H1 (cell line): ENCODE results near the gene HPN. TPM values are rescaled to one million over a fixed set of nuclear protein-coding genes. Genes with fewer than 3 reads are reported as not detected.

Experiments
- CTCF ChIA-PET: fragments of 300-600 bp; sonication (Branson Sonifier 250); formaldehyde crosslinking; loops from one replicate; lab custom pipeline; 2021; ENCODE audit not compliant: partially characterized antibody; lab: Charles Lee
- POLR2A ChIA-PET: fragments of 300-600 bp; sonication (Branson Sonifier 250); formaldehyde crosslinking; loops from one replicate; lab custom pipeline; 2021; ENCODE audit warnings: inconsistent platforms; ENCODE audit not compliant: partially characterized antibody; lab: Charles Lee
- DNase-seq, 2 experiments: peaks; one replicate each; pipeline versions ENCODE4 v3.0.0 to v3.0.0-alpha.2; 2010 to 2022; ENCODE audit warnings: low spot score in 2 of 2, low read depth in 1 of 2, mixed read lengths in 1 of 2
- FAIRE-seq: peaks from 2 replicates; lab custom pipeline; 2011; peaks lifted over from hg19 to GRCh38; lab: Jason Lieb, UNC
- H2AFZ ChIP-seq: 2 replicates; pipeline ENCODE4 v1.8.1; 2012; ENCODE audit warnings: low read length, inconsistent platforms
- H2AK5ac ChIP-seq: 2 replicates; pipeline ENCODE4 v1.6.1; 2013; ENCODE audit warnings: low read depth, low read length
- H2BK120ac ChIP-seq: replicated peaks from 2 replicates; pipeline ENCODE3; 2013; ENCODE audit warnings: low read depth, low read length, inconsistent platforms
- H2BK12ac ChIP-seq: 2 replicates; pipeline ENCODE4 v1.6.1; 2013; ENCODE audit warnings: low read depth, low read length
- H2BK15ac ChIP-seq: 2 replicates; pipeline ENCODE4 v1.6.1; 2013; ENCODE audit warnings: low read length
- H2BK20ac ChIP-seq: 2 replicates; pipeline ENCODE4 v1.6.1; 2013; ENCODE audit warnings: low read length
- H2BK5ac ChIP-seq: 2 replicates; pipeline ENCODE4 v1.6.1; 2013; ENCODE audit warnings: low read depth, low read length
- H3K14ac ChIP-seq: 2 replicates; pipeline ENCODE4 v1.6.1; 2013; ENCODE audit warnings: inconsistent platforms; ENCODE audit not compliant: insufficient read length
- H3K18ac ChIP-seq: 2 replicates; pipeline ENCODE4 v1.6.1; 2013; ENCODE audit warnings: low read length; ENCODE audit errors: extremely low read depth
- H3K23ac ChIP-seq: 2 replicates; pipeline ENCODE4 v1.6.1; 2013; ENCODE audit warnings: inconsistent platforms; ENCODE audit not compliant: insufficient read length
- H3K23me2 ChIP-seq: 2 replicates; pipeline ENCODE4 v1.6.1; 2013; ENCODE audit warnings: low read depth, low read length
- H3K27ac ChIP-seq: 2 replicates; pipeline ENCODE4 v1.6.1; 2011; ENCODE audit warnings: low read depth, low read length, inconsistent platforms
- H3K27me3 ChIP-seq, 4 experiments: replicated peaks in 1 of 4; 1 replicate in 1 of 4; 2 replicates in 3 of 4; pipeline versions ENCODE4 v1.6.1 to v1.8.1; 2011 to 2013; ENCODE audit warnings: low read length in 3 of 4, mild to moderate bottlenecking in 3 of 4, inconsistent platforms in 2 of 4, mixed read lengths in 2 of 4, moderate library complexity in 1 of 4; ENCODE audit not compliant: control insufficient read depth in 3 of 4, insufficient read depth in 3 of 4; ENCODE audit errors: extremely low read depth in 1 of 4
- H3K36me3 ChIP-seq, 4 experiments: 2 replicates each; pipeline versions ENCODE4 v1.6.1 to v1.8.1; 2011 to 2013; ENCODE audit warnings: mild to moderate bottlenecking in 4 of 4, low read length in 3 of 4, moderate library complexity in 2 of 4, control low read depth in 1 of 4, inconsistent platforms in 1 of 4; ENCODE audit not compliant: insufficient read depth in 4 of 4, control insufficient read depth in 2 of 4
- H3K4ac ChIP-seq: replicated peaks from 2 replicates; pipeline ENCODE3; 2013; ENCODE audit warnings: low read length, low read depth, mixed read lengths, inconsistent platforms; ENCODE audit not compliant: insufficient read length
- H3K4me1 ChIP-seq, 4 experiments: replicated peaks in 1 of 4; 1 replicate in 1 of 4; 2 replicates in 3 of 4; pipeline versions ENCODE4 v1.6.1 to v1.8.1; 2011 to 2013; ENCODE audit warnings: low read length in 3 of 4, inconsistent platforms in 2 of 4, mixed read lengths in 1 of 4; ENCODE audit not compliant: insufficient read depth in 4 of 4, control insufficient read depth in 3 of 4
- H3K4me2 ChIP-seq, 2 experiments: 2 replicates each; pipeline versions ENCODE4 v1.6.1 to v1.8.1; 2011 to 2013; ENCODE audit warnings: low read depth in 2 of 2, low read length in 2 of 2, control low read depth in 1 of 2, inconsistent platforms in 1 of 2, mild to moderate bottlenecking in 1 of 2; ENCODE audit not compliant: insufficient read depth in 1 of 2
- H3K4me3 ChIP-seq, 4 experiments: fragments of 200-600, 300-600 bp in 1 of 4; sonication (generic), shearing (Covaris generic), sonication (Bioruptor Twin) in 1 of 4; 2 replicates each; pipeline versions ENCODE4 v1.5.1 to v1.8.1; 2011 to 2016; ENCODE audit warnings: low read length in 4 of 4, low read depth in 3 of 4, control low read depth in 2 of 4, inconsistent platforms in 2 of 4, mild to moderate bottlenecking in 2 of 4, mixed read lengths in 1 of 4, moderate library complexity in 1 of 4; ENCODE audit not compliant: insufficient read depth in 2 of 4; ENCODE audit errors: extremely low read depth in 1 of 4
- H3K56ac ChIP-seq: replicated peaks from 2 replicates; pipeline ENCODE3; 2013; ENCODE audit warnings: low read depth, mild to moderate bottlenecking, mixed read lengths, low read length, inconsistent platforms; ENCODE audit not compliant: insufficient read length
- H3K79me1 ChIP-seq: 2 replicates; pipeline ENCODE4 v1.6.1; 2013; ENCODE audit warnings: low read depth, low read length, control low read depth
- H3K79me2 ChIP-seq, 2 experiments: 2 replicates each; pipeline versions ENCODE4 v1.6.1 to v1.8.1; 2012 to 2013; ENCODE audit warnings: low read length in 2 of 2, mild to moderate bottlenecking in 2 of 2, inconsistent platforms in 1 of 2; ENCODE audit not compliant: insufficient read depth in 2 of 2, control insufficient read depth in 1 of 2
- H3K9ac ChIP-seq, 4 experiments: replicated peaks in 1 of 4; 1 replicate in 1 of 4; 2 replicates in 3 of 4; pipeline versions ENCODE4 v1.6.1 to v1.8.1; 2011 to 2013; ENCODE audit warnings: low read depth in 3 of 4, low read length in 3 of 4, control low read depth in 2 of 4, mild to moderate bottlenecking in 2 of 4, moderate library complexity in 2 of 4, inconsistent platforms in 1 of 4; ENCODE audit errors: extremely low read depth in 1 of 4
- H3K9me3 ChIP-seq, 2 experiments: 2 replicates each; pipeline versions ENCODE4 v1.6.1 to v1.8.1; 2012 to 2013; ENCODE audit warnings: mild to moderate bottlenecking in 2 of 2, moderate library complexity in 2 of 2, control low read depth in 1 of 2, inconsistent platforms in 1 of 2, low read depth in 1 of 2, low read length in 1 of 2, mixed read lengths in 1 of 2; ENCODE audit not compliant: insufficient read depth in 2 of 2
- H4K20me1 ChIP-seq, 2 experiments: replicated peaks in 1 of 2; 2 replicates each; pipeline versions ENCODE3 to v1.8.1; 2011 to 2013; ENCODE audit warnings: inconsistent platforms in 2 of 2, low read length in 2 of 2, mild to moderate bottlenecking in 1 of 2; ENCODE audit not compliant: insufficient read depth in 2 of 2, control insufficient read depth in 1 of 2
- H4K5ac ChIP-seq: 2 replicates; pipeline ENCODE4 v1.6.1; 2013; ENCODE audit warnings: low read length, low read depth, mixed read lengths, inconsistent platforms; ENCODE audit not compliant: insufficient read length
- H4K8ac ChIP-seq: 2 replicates; pipeline ENCODE4 v1.8.0; 2013; ENCODE audit warnings: mild to moderate bottlenecking, moderate library complexity, low read length, inconsistent platforms; ENCODE audit not compliant: insufficient read depth; ENCODE audit errors: extremely low read depth
- H4K91ac ChIP-seq: replicated peaks from 2 replicates; pipeline ENCODE3; 2013; ENCODE audit warnings: low read length, mixed read lengths, inconsistent platforms; ENCODE audit not compliant: insufficient read length
- BRCA1 ChIP-seq: IDR thresholded peaks from 2 replicates; pipeline ENCODE4 v1.6.1; 2012; ENCODE audit warnings: low read depth, low read length, improper control_type of control experiment
- CEBPB ChIP-seq: IDR thresholded peaks from 2 replicates; pipeline ENCODE4 v1.6.1; 2012; ENCODE audit warnings: low read depth, low read length
- CHD1 ChIP-seq: IDR thresholded peaks from 2 replicates; pipeline ENCODE4 v1.6.1; 2012; ENCODE audit warnings: low read depth, low read length, improper control_type of control experiment
- GABPA ChIP-seq: IDR thresholded peaks from 2 replicates; pipeline ENCODE4 v1.6.1; 2011; ENCODE audit warnings: mild to moderate bottlenecking, low read length, moderate library complexity, borderline replicate concordance; ENCODE audit not compliant: insufficient read depth
- HDAC6 ChIP-seq: IDR thresholded peaks from one replicate; pipeline ENCODE4 v1.7.1; 2012; ENCODE audit warnings: low read depth, mild to moderate bottlenecking, inconsistent platforms, low read length, moderate library complexity
- JUN ChIP-seq: IDR thresholded peaks from 2 replicates; pipeline ENCODE4 v1.6.1; 2011; ENCODE audit warnings: low read depth, mild to moderate bottlenecking, improper control_type of control experiment, low read length
- KDM5A ChIP-seq: fragments of 200-600 bp; IDR thresholded peaks from 2 replicates; pipeline ENCODE4 v1.7.1; 2012; ENCODE audit warnings: mild to moderate bottlenecking, low read length, inconsistent platforms, mixed read lengths
- POLR2A ChIP-seq, 2 experiments: IDR thresholded peaks; 1 replicate in 1 of 2; 2 replicates in 1 of 2; pipeline ENCODE4 v1.6.1; 2011; ENCODE audit warnings: low read depth in 2 of 2, low read length in 2 of 2, mild to moderate bottlenecking in 2 of 2; ENCODE audit errors: control extremely low read depth in 1 of 2
- POLR2AphosphoS5 ChIP-seq: IDR thresholded peaks from 2 replicates; pipeline ENCODE4 v1.6.1; 2011; ENCODE audit warnings: low read depth, low read length
- SAP30 ChIP-seq: fragments of 300-600 bp; sonication (generic); IDR thresholded peaks from 2 replicates; pipeline ENCODE4 v1.7.1; 2012; ENCODE audit warnings: low read length, moderate library complexity, mild to moderate bottlenecking, inconsistent platforms; ENCODE audit not compliant: insufficient read depth, insufficient replicate concordance
- SP4 ChIP-seq: IDR thresholded peaks from 2 replicates; pipeline ENCODE4 v1.6.1; 2012; ENCODE audit warnings: low read length, inconsistent platforms
- TAF1 ChIP-seq: IDR thresholded peaks from 2 replicates; pipeline ENCODE4 v1.6.1; 2011; ENCODE audit warnings: mild to moderate bottlenecking, low read depth, low read length
- TCF12 ChIP-seq: IDR thresholded peaks from 2 replicates; pipeline ENCODE4 v1.6.1; 2011; ENCODE audit warnings: low read depth, mild to moderate bottlenecking, low read length
- USF2 ChIP-seq: IDR thresholded peaks from 2 replicates; pipeline ENCODE4 v1.6.1; 2011; ENCODE audit warnings: low read length, improper control_type of control experiment
- whole genome bisulfite sequencing, 2 experiments: shearing (Covaris generic) in 1 of 2; methylation state at CpG; one replicate each; pipeline versions ENCODE4 v1.1.6 to v1.1.7; 2013 to 2015; ENCODE audit warnings: low lambda C conversion rate in 2 of 2, mixed read lengths in 2 of 2, inconsistent platforms in 1 of 2, low coverage in 1 of 2, missing lambda C conversion rate in 1 of 2; ENCODE audit not compliant: insufficient replicate concordance in 2 of 2, insufficient coverage in 1 of 2, insufficient read length in 1 of 2; ENCODE audit errors: extremely low coverage in 1 of 2, missing lambda C conversion rate in 1 of 2; 5-methylcytosine and 5-hydroxymethylcytosine counted together
- polyA plus RNA-seq, 7 experiments: library from polyadenylated mRNA; depleted of rRNA in 3 of 7; stranded (reverse) in 5 of 7; unstranded in 2 of 7; fragments of >200 nt in 5 of 7; fragments of 200-250 nt in 2 of 7; gene quantifications; 1 replicate in 5 of 7; 2 replicates in 1 of 7; 4 replicates in 1 of 7; pipeline versions ENCODE4 v1.2.1 to v1.2.3, GENCODE V29; 2011 to 2013; ENCODE audit warnings: missing spikeins in 2 of 7, mixed read lengths in 2 of 7
- total RNA-seq: library from RNA; stranded (reverse); fragmentation: NEBNext Ultra II Directional; extraction: Animal tissue kit (Norgen Biotek cat#: 25700); gene quantifications from 2 replicates; pipeline ENCODE4 v1.2.1, GENCODE V29; 2021

The HPN gene
- total and polyA plus RNA-seq, 2 of the 8 experiments (the other 6 are each of a cell fraction or from before 2014, with no cell fraction given): 14.7 to 33.7 TPM

- Histone ChIP-seq H3K23ac (no peak overlapping the region), H4K91ac (no peak overlapping the region), H3K4me3 (no peak overlapping the region), H3K9ac (no peak overlapping the region), H3K9me3 (no peaks in the 10 kb centered on the region), H3K27me3 (no peaks in the 10 kb centered on the region; a peak in 1 of 7 replicates), H3K56ac (no peak overlapping the region), H2BK15ac (no peak overlapping the region), H3K23me2 (no peaks in the 10 kb centered on the region), H2BK5ac (no peak overlapping the region), H3K36me3 (peaks cover 37 to 71% (median 58%) of the 10 kb centered on the region in 4 experiments), H4K20me1 (peaks cover 9 to 26% of the 10 kb centered on the region in 2 experiments), H3K14ac (no peak overlapping the region), H2AFZ (no peak overlapping the region), H3K4ac (no peak overlapping the region), H3K4me2 (no peak overlapping the region), H2AK5ac (no peak overlapping the region), H2BK20ac (no peak overlapping the region), H3K18ac (no peak overlapping the region), H3K79me2 (peaks cover 0 to 14% of the 10 kb centered on the region in 2 experiments; a peak in 2 of 4 replicates), H3K27ac (no peak overlapping the region), H2BK12ac (no peak overlapping the region), H3K4me1 (no peaks in the 10 kb centered on the region), H4K5ac (no peak overlapping the region), H3K79me1 (peaks cover 6% of the 10 kb centered on the region), H4K8ac (no peak overlapping the region), H2BK120ac (no peak overlapping the region)
- no peak for FAIRE-seq
- CTCF ChIA-PET: interaction anchor here (0.6 to 12.2 kb wide), 7 partner anchors 10 to 588 kb away, joined by 3 to 174 read pairs (median 7); no protein-coding TSS in a partner anchor
- WGBS, 2 experiments: 91% methylated on average over 9 of the region's 13 CpGs; no CpG with 5 or more reads in 1 of the 2 experiments
- DNase-seq: no peak
- POLR2A ChIA-PET: interaction anchor here (1.4 to 24.8 kb wide), 4 partner anchors 6 to 48 kb away, joined by 3 to 366 read pairs (median 184); partner anchors contain the start of genes GRAMD1A and SCN1B
- TF ChIP-seq POLR2AphosphoS5: no peak; the same call in 1 of the 2 replicates
- TF ChIP-seq TAF1: no peak
- TF ChIP-seq HDAC6: no peak
- no peak for TF ChIP-seq SP4
- no peak for TF ChIP-seq JUN
- no peak for TF ChIP-seq CEBPB
- TF ChIP-seq TCF12: no peak
- TF ChIP-seq BRCA1: no peak
- no peak for TF ChIP-seq GABPA
- no peak for TF ChIP-seq POLR2A (IDR thresholded peaks at IDR 0.05; ENCODE audit: control extremely low read depth in 1 of 2, low read depth in 2 of 2, low read length in 2 of 2)
- TF ChIP-seq USF2: no peak
- TF ChIP-seq CHD1: no peak
- no peak for TF ChIP-seq SAP30
- TF ChIP-seq KDM5A: no peak
Observed at GRCh38 chr19:35011091-35011689, 30.3 kb upstream of the HPN start.
